Panc1 (cell line): ENCODE measurements around the gene ZNF248. TPM values are rescaled to one million over a fixed set of nuclear protein-coding genes. Genes with fewer than 3 reads are reported as not detected.

ENCODE experiments used
- ATAC-seq: fragments of 200-7000 bp; cut with Tn5 transposase; 2 replicates; pipeline ENCODE4 v1.9.1; 2020; ENCODE audit warnings: mild to moderate bottlenecking, moderate library complexity
- BruUV-seq: library from RNA; stranded (reverse); fragments of 400-500 nt; replicated peaks from 2 replicates; lab custom pipeline; 2021; lab: Mats Ljungman, UMichigan
- CTCF ChIA-PET: fragments of 300-600 bp; sonication (Branson Sonifier 250); formaldehyde crosslinking; loops from one replicate; lab custom pipeline; 2022; ENCODE audit warnings: antibody characterized with exemption; lab: Charles Lee
- POLR2A ChIA-PET: fragments of 300-600 bp; sonication (Branson Sonifier 250); formaldehyde crosslinking; loops from one replicate; lab custom pipeline; 2022; ENCODE audit warnings: antibody characterized with exemption; lab: Charles Lee
- DNase-seq: peaks from one replicate; pipeline ENCODE4 v3.0.0-alpha.2; 2010; ENCODE audit warnings: low read depth, low spot score
- H3K27ac ChIP-seq: 2 replicates; pipeline ENCODE4 v1.5.1; 2011; ENCODE audit warnings: mild to moderate bottlenecking, low read length, inconsistent platforms
- H3K27me3 ChIP-seq: fragments of 200-500 bp; sonication (Bioruptor generic); 2 replicates; pipeline ENCODE4 v1.6.0; 2014; ENCODE audit warnings: low read length, inconsistent platforms; ENCODE audit not compliant: control insufficient read depth, insufficient read depth
- H3K36me3 ChIP-seq: fragments of 200-500 bp; sonication (Bioruptor generic); 2 replicates; pipeline ENCODE4 v1.5.1; 2014; ENCODE audit warnings: inconsistent platforms, mild to moderate bottlenecking, low read length, moderate library complexity; ENCODE audit not compliant: control insufficient read depth, insufficient read depth
- H3K4me1 ChIP-seq: 2 replicates; pipeline ENCODE4 v1.5.1; 2011; ENCODE audit warnings: inconsistent platforms, mild to moderate bottlenecking, low read length, moderate library complexity; ENCODE audit not compliant: control insufficient read depth, insufficient read depth
- H3K4me3 ChIP-seq, 2 experiments: 2 replicates each; pipeline ENCODE4 v1.5.1; 2011 to 2012; ENCODE audit warnings: low read depth in 2 of 2, low read length in 2 of 2, mild to moderate bottlenecking in 2 of 2, inconsistent platforms in 1 of 2, moderate library complexity in 1 of 2
- H3K9me3 ChIP-seq: fragments of 200-500 bp; sonication (Bioruptor generic); 2 replicates; pipeline ENCODE4 v1.5.1; 2014; ENCODE audit warnings: low read depth, mild to moderate bottlenecking, inconsistent platforms, low read length, moderate library complexity; ENCODE audit not compliant: control insufficient read depth, insufficient read depth
- POLR2AphosphoS5 ChIP-seq: IDR thresholded peaks from 2 replicates; pipeline ENCODE4 v1.6.1; 2012; ENCODE audit warnings: mild to moderate bottlenecking, low read depth, low read length, moderate library complexity
- SIN3A ChIP-seq: IDR thresholded peaks from 2 replicates; pipeline ENCODE4 v1.6.1; 2012; ENCODE audit warnings: low read depth, mild to moderate bottlenecking, low read length, moderate library complexity, borderline replicate concordance; ENCODE audit not compliant: insufficient read depth
- TCF7L2 ChIP-seq: IDR thresholded peaks from 2 replicates; pipeline ENCODE4 v1.6.1; 2011; ENCODE audit warnings: mild to moderate bottlenecking, low read depth, low read length, inconsistent platforms
- in situ Hi-C: cut with HindIII; loops from 2 replicates; pipeline ENCODE4 v1.10.0; 2016; ENCODE audit warnings: low sequenced_read_pairs, low pct_unique_long_range_greater_than_20kb
- intact Hi-C: fragments of 100-400 bp; cut with micrococcal nuclease; formaldehyde crosslinking; loops from one replicate; pipeline ENCODE4 v1.10.0; 2022; ENCODE audit not compliant: unreplicated experiment
- total RNA-seq: library from RNA; stranded (reverse); gene quantifications from one replicate; pipeline ENCODE4 v1.2.1, GENCODE V29; 2021; ENCODE audit not compliant: unreplicated experiment
- TF ChIP-seq, protein P1 (sequence below), 2 experiments: IDR thresholded peaks; 2 replicates each; pipeline ENCODE4 v1.6.1; 2011 to 2012; ENCODE audit warnings: low read depth in 2 of 2, control low read depth in 1 of 2, low read length in 1 of 2, mild to moderate bottlenecking in 1 of 2, moderate library complexity in 1 of 2; ENCODE audit not compliant: insufficient read depth in 1 of 2
- TF ChIP-seq, protein P2 (sequence below): fragments of 450-650 bp; IDR thresholded peaks from 2 replicates; pipeline ENCODE4 v1.5.1; 2017; ENCODE audit warnings: mild to moderate bottlenecking

The ZNF248 gene
- total RNA-seq, 1 experiment from 2014 or later, result 8.1 TPM

DNA sequence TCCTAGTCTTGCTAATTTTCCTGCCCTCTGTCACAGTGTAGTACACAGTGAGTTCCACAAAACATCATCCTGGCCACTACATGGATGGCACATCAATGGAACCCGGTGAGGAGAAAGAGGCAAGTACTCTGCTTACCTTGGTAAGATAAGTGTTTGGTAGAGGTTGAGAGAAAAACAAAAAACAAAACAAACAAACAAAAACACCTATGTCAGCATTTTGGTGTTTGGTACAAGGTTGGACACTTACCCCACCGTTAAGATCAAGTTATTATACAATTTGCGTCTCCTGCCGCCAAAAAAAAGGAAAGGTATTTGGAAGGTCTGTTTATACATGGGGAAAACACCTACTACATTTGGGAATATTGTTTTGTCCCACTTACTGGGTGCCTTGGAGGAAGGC, 72.7 kb downstream of the ZNF248 start:
- TF ChIP-seq TCF7L2, result no peak
- TF ChIP-seq, protein P1, sequence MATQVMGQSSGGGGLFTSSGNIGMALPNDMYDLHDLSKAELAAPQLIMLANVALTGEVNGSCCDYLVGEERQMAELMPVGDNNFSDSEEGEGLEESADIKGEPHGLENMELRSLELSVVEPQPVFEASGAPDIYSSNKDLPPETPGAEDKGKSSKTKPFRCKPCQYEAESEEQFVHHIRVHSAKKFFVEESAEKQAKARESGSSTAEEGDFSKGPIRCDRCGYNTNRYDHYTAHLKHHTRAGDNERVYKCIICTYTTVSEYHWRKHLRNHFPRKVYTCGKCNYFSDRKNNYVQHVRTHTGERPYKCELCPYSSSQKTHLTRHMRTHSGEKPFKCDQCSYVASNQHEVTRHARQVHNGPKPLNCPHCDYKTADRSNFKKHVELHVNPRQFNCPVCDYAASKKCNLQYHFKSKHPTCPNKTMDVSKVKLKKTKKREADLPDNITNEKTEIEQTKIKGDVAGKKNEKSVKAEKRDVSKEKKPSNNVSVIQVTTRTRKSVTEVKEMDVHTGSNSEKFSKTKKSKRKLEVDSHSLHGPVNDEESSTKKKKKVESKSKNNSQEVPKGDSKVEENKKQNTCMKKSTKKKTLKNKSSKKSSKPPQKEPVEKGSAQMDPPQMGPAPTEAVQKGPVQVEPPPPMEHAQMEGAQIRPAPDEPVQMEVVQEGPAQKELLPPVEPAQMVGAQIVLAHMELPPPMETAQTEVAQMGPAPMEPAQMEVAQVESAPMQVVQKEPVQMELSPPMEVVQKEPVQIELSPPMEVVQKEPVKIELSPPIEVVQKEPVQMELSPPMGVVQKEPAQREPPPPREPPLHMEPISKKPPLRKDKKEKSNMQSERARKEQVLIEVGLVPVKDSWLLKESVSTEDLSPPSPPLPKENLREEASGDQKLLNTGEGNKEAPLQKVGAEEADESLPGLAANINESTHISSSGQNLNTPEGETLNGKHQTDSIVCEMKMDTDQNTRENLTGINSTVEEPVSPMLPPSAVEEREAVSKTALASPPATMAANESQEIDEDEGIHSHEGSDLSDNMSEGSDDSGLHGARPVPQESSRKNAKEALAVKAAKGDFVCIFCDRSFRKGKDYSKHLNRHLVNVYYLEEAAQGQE (IDR thresholded peaks at IDR 0.05; ENCODE audit: insufficient read depth in 1 of 2, low read depth in 2 of 2, low read length in 1 of 2), result no peak
- TF ChIP-seq SIN3A, result no peak
- TF ChIP-seq, protein P2, sequence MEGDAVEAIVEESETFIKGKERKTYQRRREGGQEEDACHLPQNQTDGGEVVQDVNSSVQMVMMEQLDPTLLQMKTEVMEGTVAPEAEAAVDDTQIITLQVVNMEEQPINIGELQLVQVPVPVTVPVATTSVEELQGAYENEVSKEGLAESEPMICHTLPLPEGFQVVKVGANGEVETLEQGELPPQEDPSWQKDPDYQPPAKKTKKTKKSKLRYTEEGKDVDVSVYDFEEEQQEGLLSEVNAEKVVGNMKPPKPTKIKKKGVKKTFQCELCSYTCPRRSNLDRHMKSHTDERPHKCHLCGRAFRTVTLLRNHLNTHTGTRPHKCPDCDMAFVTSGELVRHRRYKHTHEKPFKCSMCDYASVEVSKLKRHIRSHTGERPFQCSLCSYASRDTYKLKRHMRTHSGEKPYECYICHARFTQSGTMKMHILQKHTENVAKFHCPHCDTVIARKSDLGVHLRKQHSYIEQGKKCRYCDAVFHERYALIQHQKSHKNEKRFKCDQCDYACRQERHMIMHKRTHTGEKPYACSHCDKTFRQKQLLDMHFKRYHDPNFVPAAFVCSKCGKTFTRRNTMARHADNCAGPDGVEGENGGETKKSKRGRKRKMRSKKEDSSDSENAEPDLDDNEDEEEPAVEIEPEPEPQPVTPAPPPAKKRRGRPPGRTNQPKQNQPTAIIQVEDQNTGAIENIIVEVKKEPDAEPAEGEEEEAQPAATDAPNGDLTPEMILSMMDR, result no peak
- no peak for TF ChIP-seq POLR2AphosphoS5
- H3K4me3 ChIP-seq, result no peak overlapping the region
- POLR2A ChIA-PET, result no interaction called here
- BruUV-seq, result no TSS peak
- CTCF ChIA-PET, result no interaction called here
- intact Hi-C loops (no loop called here), in situ Hi-C loops (no loop called here)
- H3K27me3 ChIP-seq, result no peaks in the 10 kb centered on the region
- H3K36me3 ChIP-seq, result no peaks in the 10 kb centered on the region
- ATAC-seq (no peak), DNase-seq (no peak)
- H3K27ac ChIP-seq, result no peak overlapping the region
- H3K4me1 ChIP-seq, result no peaks in the 10 kb centered on the region
- H3K9me3 ChIP-seq, result no peaks in the 10 kb centered on the region

DNA sequence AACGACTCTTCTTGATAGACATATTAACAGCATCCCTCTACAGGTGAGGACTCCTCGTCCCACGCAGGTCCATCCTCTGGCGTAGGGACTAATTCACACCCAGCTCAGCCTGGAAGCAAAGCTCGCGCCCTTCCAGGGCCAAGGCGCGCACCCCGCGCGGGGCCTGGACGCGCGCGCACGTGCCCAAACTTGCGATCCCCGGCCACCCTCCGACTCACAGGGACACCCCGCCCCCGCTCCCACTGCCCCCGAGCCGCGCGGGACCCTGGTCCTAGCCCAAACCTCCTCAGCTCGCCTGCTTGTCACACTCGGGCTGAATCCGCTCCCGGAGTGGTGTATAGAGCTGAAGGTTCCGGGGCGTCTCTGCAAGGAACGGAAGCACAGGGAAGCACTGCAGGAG, 76.9 kb downstream of the ZNF248 start:
- ChIA-PET CTCF (no interaction called here), POLR2A (no interaction called here)
- Histone ChIP-seq H3K27me3 (no peaks in the 10 kb centered on the region), H3K4me1 (no peaks in the 10 kb centered on the region), H3K36me3 (no peaks in the 10 kb centered on the region), H3K27ac (no peak overlapping the region), H3K9me3 (no peaks in the 10 kb centered on the region), H3K4me3 (no peak overlapping the region)
- intact Hi-C loops (no loop called here), in situ Hi-C loops (no loop called here)
- DNase-seq (no peak), ATAC-seq (no peak)
- TF ChIP-seq, protein P2, result no peak
- TF ChIP-seq, protein P1 (IDR thresholded peaks at IDR 0.05; ENCODE audit: insufficient read depth in 1 of 2, low read depth in 2 of 2, low read length in 1 of 2), result no peak
- TF ChIP-seq SIN3A, result no peak
- TF ChIP-seq TCF7L2, result no peak
- TF ChIP-seq POLR2AphosphoS5, result no peak
- no TSS peak for BruUV-seq
